IMR-90 (cell line): ENCODE measurements around the gene CDC42EP5. TPM values are rescaled to one million over a fixed set of nuclear protein-coding genes. Genes with fewer than 3 reads are reported as not detected.

Source experiments
- ATAC-seq: fragments of 200-7000 bp; cut with Tn5 transposase; 2 replicates; pipeline ENCODE4 v1.9.1; 2020; ENCODE audit warnings: low read depth, mild to moderate bottlenecking, moderate library complexity
- BruUV-seq: library from RNA; stranded (reverse); fragments of 400-500 nt; replicated peaks from 2 replicates; lab custom pipeline; 2021; lab: Mats Ljungman, UMichigan
- CTCF ChIA-PET: fragments of 300-600 bp; formaldehyde crosslinking; extraction: SDS; loops from one replicate; lab custom pipeline; 2021; ENCODE audit warnings: antibody characterized with exemption; lab: Yijun Ruan, JAX
- POLR2A ChIA-PET: fragments of 300-600 bp; sonication (Branson Sonifier 250); formaldehyde crosslinking; loops from one replicate; lab custom pipeline; 2022; ENCODE audit warnings: antibody characterized with exemption; ENCODE audit not compliant: unreplicated experiment; lab: Charles Lee
- DNase-seq: peaks from one replicate; pipeline ENCODE4 v3.0.0; 2013
- H2AFZ ChIP-seq: replicated peaks from 2 replicates; pipeline ENCODE3; 2013; ENCODE audit warnings: low read length, mild to moderate bottlenecking; ENCODE audit not compliant: poor library complexity
- H2AK5ac ChIP-seq: 2 replicates; pipeline ENCODE4 v1.6.1; 2013; ENCODE audit warnings: low read depth, low read length, inconsistent platforms
- H2AK9ac ChIP-seq: replicated peaks from 2 replicates; pipeline ENCODE3; 2013; ENCODE audit warnings: mild to moderate bottlenecking, low read depth, low read length, moderate library complexity; ENCODE audit not compliant: poor library complexity
- H2BK120ac ChIP-seq: 2 replicates; pipeline ENCODE4 v1.6.1; 2013; ENCODE audit warnings: low read depth, low read length, inconsistent platforms
- H2BK15ac ChIP-seq: 3 replicates; pipeline ENCODE4 v1.6.1; 2013; ENCODE audit warnings: low read depth, low read length, inconsistent platforms
- H2BK20ac ChIP-seq: 2 replicates; pipeline ENCODE4 v1.6.1; 2013; ENCODE audit warnings: low read depth, mild to moderate bottlenecking, inconsistent platforms, low read length, moderate library complexity
- H2BK5ac ChIP-seq: 2 replicates; pipeline ENCODE4 v1.6.1; 2013; ENCODE audit warnings: mild to moderate bottlenecking, low read depth, low read length, inconsistent platforms; ENCODE audit not compliant: poor library complexity, severe bottlenecking
- H3K14ac ChIP-seq: replicated peaks from 2 replicates; pipeline ENCODE4 v1.6.1; 2013; ENCODE audit warnings: low read depth, low read length, inconsistent platforms
- H3K18ac ChIP-seq: 2 replicates; pipeline ENCODE4 v1.6.1; 2013; ENCODE audit warnings: low read depth, low read length, control low read depth
- H3K23ac ChIP-seq: 2 replicates; pipeline ENCODE4 v1.6.1; 2013; ENCODE audit warnings: low read depth, low read length, inconsistent platforms
- H3K27ac ChIP-seq: 2 replicates; pipeline ENCODE4 v1.5.1; 2013; ENCODE audit warnings: mild to moderate bottlenecking, control low read depth, low read length; ENCODE audit not compliant: insufficient read depth
- H3K27me3 ChIP-seq: 2 replicates; pipeline ENCODE4 v1.6.1; 2013; ENCODE audit warnings: low read length; ENCODE audit not compliant: control insufficient read depth, insufficient read depth
- H3K36me3 ChIP-seq: 2 replicates; pipeline ENCODE4 v1.6.1; 2013; ENCODE audit warnings: low read length, mixed read lengths; ENCODE audit not compliant: control insufficient read depth, insufficient read depth
- H3K4ac ChIP-seq: 2 replicates; pipeline ENCODE4 v1.6.1; 2013; ENCODE audit warnings: low read depth, low read length, inconsistent platforms
- H3K4me1 ChIP-seq: 2 replicates; pipeline ENCODE4 v1.6.1; 2013; ENCODE audit warnings: low read length, mixed read lengths; ENCODE audit not compliant: control insufficient read depth, insufficient read depth
- H3K4me2 ChIP-seq: 2 replicates; pipeline ENCODE4 v1.6.1; 2013; ENCODE audit warnings: low read depth, mild to moderate bottlenecking, control low read depth, low read length, moderate library complexity
- H3K4me3 ChIP-seq: 2 replicates; pipeline ENCODE4 v1.5.1; 2013; ENCODE audit warnings: low read depth, mild to moderate bottlenecking, control low read depth, low read length, moderate library complexity; ENCODE audit not compliant: insufficient read depth
- H3K56ac ChIP-seq: 2 replicates; pipeline ENCODE4 v1.6.1; 2013; ENCODE audit warnings: low read length, inconsistent platforms; ENCODE audit not compliant: insufficient read depth; ENCODE audit errors: extremely low read depth
- H3K79me1 ChIP-seq, 2 experiments: 2 replicates each; pipeline ENCODE4 v1.6.1; 2013; ENCODE audit warnings: low read length in 2 of 2, inconsistent platforms in 1 of 2, low read depth in 1 of 2
- H3K9ac ChIP-seq: 2 replicates; pipeline ENCODE4 v1.6.1; 2013; ENCODE audit warnings: low read depth, low read length, control low read depth
- H3K9me1 ChIP-seq: 2 replicates; pipeline ENCODE4 v1.6.1; 2013; ENCODE audit warnings: low read length, inconsistent platforms; ENCODE audit not compliant: insufficient read depth
- H3K9me3 ChIP-seq: 2 replicates; pipeline ENCODE4 v1.6.1; 2013; ENCODE audit warnings: low read length; ENCODE audit not compliant: control insufficient read depth, insufficient read depth
- H4K20me1 ChIP-seq: 2 replicates; pipeline ENCODE4 v1.6.1; 2013; ENCODE audit warnings: low read length, inconsistent platforms; ENCODE audit not compliant: insufficient read depth
- H4K5ac ChIP-seq: 2 replicates; pipeline ENCODE4 v1.6.1; 2013; ENCODE audit warnings: mild to moderate bottlenecking, low read depth, low read length, control low read depth
- H4K8ac ChIP-seq, 2 experiments: 2 replicates each; pipeline ENCODE4 v1.6.1; 2013; ENCODE audit warnings: low read depth in 2 of 2, low read length in 2 of 2, control low read depth in 1 of 2, inconsistent platforms in 1 of 2
- H4K91ac ChIP-seq: 2 replicates; pipeline ENCODE4 v1.6.1; 2013; ENCODE audit warnings: low read depth, low read length, inconsistent platforms; ENCODE audit not compliant: insufficient read depth
- BHLHE40 ChIP-seq: fragments of 150-350 bp; IDR thresholded peaks from 2 replicates; pipeline ENCODE4 v1.6.1; 2016; ENCODE audit warnings: mild to moderate bottlenecking, low read depth, low read length
- CHD1 ChIP-seq: IDR thresholded peaks from 2 replicates; pipeline ENCODE4 v1.6.1; 2012; ENCODE audit warnings: low read depth, low read length, improper control_type of control experiment
- MAFK ChIP-seq: IDR thresholded peaks from 2 replicates; pipeline ENCODE4 v1.6.1; 2012; ENCODE audit warnings: low read depth, low read length, improper control_type of control experiment
- MAZ ChIP-seq: IDR thresholded peaks from 2 replicates; pipeline ENCODE4 v1.6.1; 2012; ENCODE audit warnings: low read depth, mild to moderate bottlenecking, low read length, improper control_type of control experiment, moderate library complexity, borderline replicate concordance
- MXI1 ChIP-seq: IDR thresholded peaks from 2 replicates; pipeline ENCODE4 v1.6.1; 2012; ENCODE audit warnings: low read depth, mild to moderate bottlenecking, low read length, moderate library complexity, borderline replicate concordance
- NFE2L2 ChIP-seq: fragments of 150-350 bp; IDR thresholded peaks from 2 replicates; pipeline ENCODE4 v1.6.1; 2016; ENCODE audit warnings: low read depth, mild to moderate bottlenecking, low read length
- POLR2A ChIP-seq: IDR thresholded peaks from 2 replicates; pipeline ENCODE4 v1.6.1; 2012; ENCODE audit warnings: mild to moderate bottlenecking, low read depth, low read length
- RAD21 ChIP-seq: IDR thresholded peaks from 2 replicates; pipeline ENCODE4 v1.6.1; 2012; ENCODE audit warnings: low read length, improper control_type of control experiment
- RFX5 ChIP-seq: IDR thresholded peaks from 2 replicates; pipeline ENCODE4 v1.8.0; 2012; ENCODE audit warnings: low read depth, mild to moderate bottlenecking, low read length, moderate library complexity
- SMC3 ChIP-seq: fragments of 150-350 bp; IDR thresholded peaks from 2 replicates; pipeline ENCODE4 v1.6.1; 2016; ENCODE audit warnings: low read depth, mild to moderate bottlenecking, antibody characterized with exemption, low read length, moderate library complexity
- WGBS, 2 experiments: methylation state at CpG; one replicate each; pipeline versions ENCODE4 v1.1.5 to v1.1.7; 2013; ENCODE audit warnings: missing lambda C conversion rate in 2 of 2; ENCODE audit not compliant: insufficient read length in 1 of 2; ENCODE audit errors: extremely low coverage in 2 of 2; 5-methylcytosine and 5-hydroxymethylcytosine counted together
- dilution Hi-C: fragments of 300-500 bp; cut with HindIII; formaldehyde crosslinking; loops from one replicate; pipeline ENCODE4 v1.14.3; 2018; ENCODE audit warnings: low sequenced_read_pairs; ENCODE audit not compliant: unreplicated experiment
- in situ Hi-C: fragments of 300-500 bp; cut with MboI; formaldehyde crosslinking; loops from 3 replicates; pipeline ENCODE4 v1.14.3; 2019; ENCODE audit warnings: low sequenced_read_pairs, inconsistent platforms, mixed read lengths
- intact Hi-C: fragments of 100-400 bp; cut with micrococcal nuclease; formaldehyde crosslinking; loops from 2 replicates; pipeline ENCODE4 v1.10.0; 2022
- polyA plus RNA-seq, 3 experiments: library from polyadenylated mRNA; depleted of rRNA; stranded (reverse); fragments of >200 nt; gene quantifications; 2 replicates each; pipeline ENCODE4 v1.2.3, GENCODE V29; 2012; ENCODE audit warnings: low replicate concordance in 1 of 3
- total RNA-seq: library from RNA; depleted of rRNA; stranded (reverse); fragments of >200 nt; gene quantifications from 2 replicates; pipeline ENCODE4 v1.2.3, GENCODE V29; 2012
- TF ChIP-seq, protein P1 (sequence below): conservative IDR thresholded peaks from 2 replicates; pipeline ENCODE4 v1.5.1; 2012; ENCODE audit warnings: mild to moderate bottlenecking, low read depth, low read length, improper control_type of control experiment

CDC42EP5 gene
- total and polyA plus RNA-seq, 2 of the 4 experiments (the other 2 are of a cell fraction): 7.2 to 25.3 TPM

DNA sequence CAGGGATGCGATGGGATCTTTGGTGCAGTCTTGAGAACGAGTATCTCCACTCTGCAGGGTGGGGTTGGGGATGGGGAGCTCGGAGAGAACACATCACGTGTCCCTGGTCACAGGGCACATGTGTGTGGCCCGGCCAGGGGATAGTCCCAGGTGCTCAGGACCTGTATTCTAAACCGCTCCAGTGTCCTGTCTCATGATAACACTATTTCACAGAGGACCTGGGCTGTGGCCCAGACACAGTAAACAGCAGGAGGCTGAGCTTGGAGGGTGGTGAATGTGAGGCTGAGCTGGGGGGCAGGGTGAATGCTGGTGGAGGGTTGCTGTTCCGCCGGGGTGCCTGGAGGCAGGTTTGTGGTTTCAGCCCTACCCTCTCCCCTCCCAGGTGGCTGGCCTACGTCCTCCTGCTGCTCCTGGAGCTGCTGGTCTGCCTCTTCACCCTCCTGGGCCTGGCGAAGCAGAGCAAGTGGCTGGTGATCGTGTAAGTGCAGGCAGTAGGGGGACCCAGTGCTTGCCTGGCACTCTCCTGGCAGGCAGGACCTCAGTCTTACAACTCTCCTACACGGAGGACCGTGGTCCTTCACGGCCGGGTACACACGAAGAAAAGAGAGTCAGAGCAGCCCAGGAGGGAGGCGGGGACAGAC, 46.7 kb downstream of the CDC42EP5 start:
- H2BK120ac ChIP-seq: no peak overlapping the region
- no peak overlapping the region for H3K23ac ChIP-seq
- H3K36me3 ChIP-seq: no peaks in the 10 kb centered on the region
- no peak overlapping the region for H4K8ac ChIP-seq
- H4K91ac ChIP-seq: no peak overlapping the region
- H3K4me1 ChIP-seq: 0 out of 2 replicates have a peak, but pooled peaks cover 2% of the 10 kb centered on the region
- H3K4me2 ChIP-seq: no peak overlapping the region
- POLR2A ChIA-PET: no interaction called here
- DNase-seq: no peak
- H3K9me3 ChIP-seq: no peaks in the 10 kb centered on the region
- dilution Hi-C loops: no loop called here
- no peak for ATAC-seq
- WGBS, 2 experiments: no CpG with 5 or more reads among the region's 17 CpGs
- no peak overlapping the region for H2BK15ac ChIP-seq
- CTCF ChIA-PET: no interaction called here
- TF ChIP-seq MXI1 (no peak), RFX5 (no peak), CHD1 (no peak), MAFK (no peak), SMC3 (no peak), NFE2L2 (no peak), BHLHE40 (no peak), RAD21 (no peak), POLR2A (no peak), MAZ (no peak)
- TF ChIP-seq, protein P1, sequence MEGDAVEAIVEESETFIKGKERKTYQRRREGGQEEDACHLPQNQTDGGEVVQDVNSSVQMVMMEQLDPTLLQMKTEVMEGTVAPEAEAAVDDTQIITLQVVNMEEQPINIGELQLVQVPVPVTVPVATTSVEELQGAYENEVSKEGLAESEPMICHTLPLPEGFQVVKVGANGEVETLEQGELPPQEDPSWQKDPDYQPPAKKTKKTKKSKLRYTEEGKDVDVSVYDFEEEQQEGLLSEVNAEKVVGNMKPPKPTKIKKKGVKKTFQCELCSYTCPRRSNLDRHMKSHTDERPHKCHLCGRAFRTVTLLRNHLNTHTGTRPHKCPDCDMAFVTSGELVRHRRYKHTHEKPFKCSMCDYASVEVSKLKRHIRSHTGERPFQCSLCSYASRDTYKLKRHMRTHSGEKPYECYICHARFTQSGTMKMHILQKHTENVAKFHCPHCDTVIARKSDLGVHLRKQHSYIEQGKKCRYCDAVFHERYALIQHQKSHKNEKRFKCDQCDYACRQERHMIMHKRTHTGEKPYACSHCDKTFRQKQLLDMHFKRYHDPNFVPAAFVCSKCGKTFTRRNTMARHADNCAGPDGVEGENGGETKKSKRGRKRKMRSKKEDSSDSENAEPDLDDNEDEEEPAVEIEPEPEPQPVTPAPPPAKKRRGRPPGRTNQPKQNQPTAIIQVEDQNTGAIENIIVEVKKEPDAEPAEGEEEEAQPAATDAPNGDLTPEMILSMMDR: no peak
- H3K56ac ChIP-seq: no peak overlapping the region
- intact Hi-C loops: no loop called here
- H2AFZ ChIP-seq: no peak overlapping the region
- H2AK9ac ChIP-seq: no peak overlapping the region
- no peaks in the 10 kb centered on the region for H3K9me1 ChIP-seq
- no TSS peak for BruUV-seq
- H3K27me3 ChIP-seq: peaks cover 15% of the 10 kb centered on the region; the same call in 1 of the 2 replicates
- no peak overlapping the region for H3K4ac ChIP-seq
- H3K4me3 ChIP-seq: no peak overlapping the region
- H2BK20ac ChIP-seq: no peak overlapping the region
- H2BK5ac ChIP-seq: no peak overlapping the region
- H3K79me1 ChIP-seq: no peaks in the 10 kb centered on the region
- in situ Hi-C loops: no loop called here
- no peak overlapping the region for H3K18ac ChIP-seq
- no peak overlapping the region for H2AK5ac ChIP-seq
- H4K20me1 ChIP-seq: no peaks in the 10 kb centered on the region; the same call in 1 of the 2 replicates
- no peak overlapping the region for H3K9ac ChIP-seq
- H4K5ac ChIP-seq: no peak overlapping the region
- H3K27ac ChIP-seq: no peak overlapping the region
- H3K14ac ChIP-seq: no peak overlapping the region
